H1 (cell line): ENCODE measurements around the gene PRR23E. TPM values are rescaled to one million over a fixed set of nuclear protein-coding genes. Genes with fewer than 3 reads are reported as not detected.

Experiments used
- CHD7 ChIP-seq: fragments of 300-600 bp; sonication (generic); IDR thresholded peaks from 2 replicates; pipeline ENCODE4 v1.7.1; 2012; ENCODE audit warnings: low read length, moderate library complexity, mild to moderate bottlenecking, inconsistent platforms; ENCODE audit not compliant: insufficient replicate concordance
- TCF12 ChIP-seq: IDR thresholded peaks from 2 replicates; pipeline ENCODE4 v1.6.1; 2011; ENCODE audit warnings: low read depth, mild to moderate bottlenecking, low read length
- polyA plus RNA-seq, 7 experiments: library from polyadenylated mRNA; depleted of rRNA in 3 of 7; stranded (reverse) in 5 of 7; unstranded in 2 of 7; fragments of >200 nt in 5 of 7; fragments of 200-250 nt in 2 of 7; gene quantifications; 1 replicate in 5 of 7; 2 replicates in 1 of 7; 4 replicates in 1 of 7; pipeline versions ENCODE4 v1.2.1 to v1.2.3, GENCODE V29; 2011 to 2013; ENCODE audit warnings: missing spikeins in 2 of 7, mixed read lengths in 2 of 7
- total RNA-seq: library from RNA; stranded (reverse); fragmentation: NEBNext Ultra II Directional; extraction: Animal tissue kit (Norgen Biotek cat#: 25700); gene quantifications from 2 replicates; pipeline ENCODE4 v1.2.1, GENCODE V29; 2021

PRR23E gene
- total and polyA plus RNA-seq, 2 of the 8 experiments (the other 6 are each of a cell fraction or from before 2014, with no cell fraction given), result not detected

- TF ChIP-seq CHD7, result no peak
- no peak for TF ChIP-seq TCF12
Measured at GRCh38 chr3:127215714-127216414, 22.9 kb downstream of the PRR23E start (continued).
